Hepatic stellate cell (primary cell): Measurements from ENCODE around the gene SEC11A.
A peak's percentile ranks its signal among the peaks of the same experiment; 100 is the strongest.
"Not testable (repeated sequence)": the region's sequence is repeated elsewhere in the genome, so short reads cannot be mapped to it uniquely, and the experiment has no call there.

ENCODE experiments used
- DNase-seq: peaks from one replicate; pipeline ENCODE4 v3.0.0; 2011; ENCODE audit warnings: low spot score

Gene SEC11A

GRCh38 chr15:84681831-84682230 is 34.1 kb downstream of the SEC11A start:
- DNase-seq = no peak

GRCh38 chr15:84671211-84671610 is 44.7 kb downstream of the SEC11A start:
- peak; percentile 59 for DNase-seq

GRCh38 chr15:84669726-84670125 is 46.2 kb downstream of the SEC11A start:
- no peak for DNase-seq

GRCh38 chr15:84668221-84668982 is 47.5 kb downstream of the SEC11A start:
- DNase-seq = no peak

GRCh38 chr15:84666373-84666772 is 49.6 kb downstream of the SEC11A start:
- DNase-seq = no peak

- DNase-seq = no peak
Observed at GRCh38 chr15:84661001-84661400, 54.9 kb downstream of the SEC11A start.

GRCh38 chr15:84659904-84660781 is 55.8 kb downstream of the SEC11A start:
- no peak for DNase-seq

- no peak for DNase-seq
Observed at GRCh38 chr15:84658788-84659411, 57.0 kb downstream of the SEC11A start.

- DNase-seq = peak; percentile 87
Observed at GRCh38 chr15:84658080-84658787, 57.7 kb downstream of the SEC11A start, which contains the start of gene NMB. Gene NMB (minus strand): TSS chr15:84658199. CDS start chr15:84658152, 47 bp downstream.

- no peak for DNase-seq
Observed at GRCh38 chr15:84657748-84658079, 58.2 kb downstream of the SEC11A start.

- no peak for DNase-seq
Observed at GRCh38 chr15:84656972-84657371, 59.0 kb downstream of the SEC11A start.

GRCh38 chr15:84654689-84655453 is 61.1 kb downstream of the SEC11A start:
- peak; percentile 71 for DNase-seq

GRCh38 chr15:84653910-84654688 is 61.8 kb downstream of the SEC11A start, which contains the start of gene WDR73:
Gene WDR73 (minus strand): TSS chr15:84654283. CDS start chr15:84654274, 9 bp downstream.
- peak; percentile 92 for DNase-seq

- DNase-seq = no peak
Observed at GRCh38 chr15:84653584-84653909, 62.4 kb downstream of the SEC11A start.

- no peak for DNase-seq
Observed at GRCh38 chr15:84649706-84650105, 66.2 kb downstream of the SEC11A start.

GRCh38 chr15:84648539-84648938 is 67.4 kb downstream of the SEC11A start:
- no peak for DNase-seq

GRCh38 chr15:84647726-84648125 is 68.2 kb downstream of the SEC11A start:
- no peak for DNase-seq

- DNase-seq = no peak
Observed at GRCh38 chr15:84645997-84646396, 69.9 kb downstream of the SEC11A start.

GRCh38 chr15:84645496-84645895 is 70.4 kb downstream of the SEC11A start:
- DNase-seq = no peak

- DNase-seq = no peak
Observed at GRCh38 chr15:84643838-84644237, 72.1 kb downstream of the SEC11A start.

GRCh38 chr15:84642640-84643039 is 73.3 kb downstream of the SEC11A start:
- DNase-seq = not testable (repeated sequence)
